ENCODE data around the gene MED8.
A peak's percentile ranks its signal among the peaks of the same experiment; 100 is the strongest.

MED8 gene, protein sequence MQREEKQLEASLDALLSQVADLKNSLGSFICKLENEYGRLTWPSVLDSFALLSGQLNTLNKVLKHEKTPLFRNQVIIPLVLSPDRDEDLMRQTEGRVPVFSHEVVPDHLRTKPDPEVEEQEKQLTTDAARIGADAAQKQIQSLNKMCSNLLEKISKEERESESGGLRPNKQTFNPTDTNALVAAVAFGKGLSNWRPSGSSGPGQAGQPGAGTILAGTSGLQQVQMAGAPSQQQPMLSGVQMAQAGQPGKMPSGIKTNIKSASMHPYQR

DNA sequence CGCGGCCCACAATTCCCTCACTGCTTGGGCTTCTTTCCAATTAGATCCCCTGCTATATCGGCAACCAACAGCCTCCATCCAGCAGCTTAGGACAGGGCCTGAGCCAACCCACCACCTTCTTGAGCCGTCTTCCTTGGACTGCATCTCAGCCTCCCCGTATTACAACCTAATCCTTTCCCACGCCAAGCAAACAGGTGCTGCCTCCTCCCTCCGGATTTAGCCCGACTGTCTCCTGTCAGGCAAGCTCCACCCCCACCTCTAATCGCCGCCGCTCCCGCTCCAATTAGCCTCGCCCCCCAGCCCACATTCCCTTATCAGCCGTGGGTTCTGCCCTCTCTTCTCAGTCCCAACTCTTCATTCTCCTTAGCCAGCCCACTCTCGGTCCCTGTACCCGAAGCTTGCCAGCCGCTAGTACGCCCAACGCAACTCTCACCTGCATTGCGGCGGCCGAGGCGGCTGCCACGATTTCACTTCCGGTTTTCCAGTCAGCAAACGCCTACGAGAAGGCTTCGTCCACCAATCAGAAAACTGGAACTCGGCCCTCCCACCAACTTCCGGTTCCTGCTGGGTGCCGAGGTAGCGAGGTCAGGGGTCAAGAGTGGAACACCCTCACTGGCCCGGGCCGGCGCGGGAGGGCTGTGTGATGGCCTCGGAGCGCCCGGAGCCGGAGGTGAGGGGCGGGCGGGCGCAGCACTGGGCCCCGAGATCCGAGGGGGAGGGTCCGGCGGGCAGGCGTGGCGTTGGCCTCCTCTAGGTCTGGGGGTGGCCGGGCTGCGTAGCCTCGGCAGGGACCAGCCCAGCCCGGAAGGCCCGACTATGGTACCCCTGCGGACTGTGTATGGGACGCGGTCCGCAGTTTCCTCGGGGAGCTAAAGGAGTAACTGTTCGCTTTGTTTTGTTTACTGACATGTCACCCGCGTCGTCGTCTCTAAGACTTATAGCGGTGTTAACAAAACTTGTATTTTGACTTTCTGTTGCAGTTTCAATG, at the start of gene MED8, which contains the start of gene SZT2:
MED8 (minus strand) TSS at position 475 of the 988 bp plus-strand sequence; CDS start at position 439, 36 bp downstream.
SZT2 (plus strand) TSS at position 574 of the 988 bp plus-strand sequence; CDS start at position 644, 70 bp downstream.
- Mint-ChIP-seq H3K4me3 (peak within 1 kb of the TSS; percentile 99), H3K9me3 (no peaks in the 10 kb centered on the region), H3K27me3 (no peaks in the 10 kb centered on the region), H3K36me3 (ENCODE audit: low read depth) (peaks cover 55% of the 10 kb centered on the region), H3K4me1 (ENCODE audit: low read depth) (peaks cover 47% of the 10 kb centered on the region), H3K27ac (peak within 1 kb of the TSS; percentile 98)
- peak; percentile 96 for DNase-seq

GRCh38 chr1:43438953-43439581, 49.5 kb upstream of the MED8 start:
- Mint-ChIP-seq H3K9me3 (no peaks in the 10 kb centered on the region), H3K27me3 (no peaks in the 10 kb centered on the region), H3K36me3 (ENCODE audit: low read depth) (peaks cover 96% of the 10 kb centered on the region), H3K4me1 (ENCODE audit: low read depth) (no peaks in the 10 kb centered on the region), H3K4me3 (no peak overlapping the region), H3K27ac (no peak overlapping the region)
- DNase-seq: peak; percentile 20

DNA sequence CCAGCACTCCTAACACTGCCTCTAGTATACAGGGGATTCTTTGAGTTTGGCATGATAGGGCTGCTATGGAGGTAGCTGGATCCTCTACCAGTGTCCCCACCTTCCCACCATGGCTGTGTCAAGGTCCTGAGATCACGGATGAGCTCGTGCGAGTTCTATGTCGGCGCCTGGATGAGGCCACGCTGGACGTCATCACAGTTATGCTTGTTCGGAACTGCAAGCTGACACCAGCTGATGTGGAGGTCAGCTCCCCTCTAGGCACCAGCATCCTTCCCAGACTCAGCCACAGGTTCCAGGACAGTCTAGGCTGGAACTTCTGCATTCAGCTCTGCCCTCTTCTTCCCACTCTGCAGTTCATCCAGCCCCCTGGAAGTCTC, 49.0 kb upstream of the MED8 start:
- no peak overlapping the region for H3K27ac Mint-ChIP-seq
- no peaks in the 10 kb centered on the region for H3K27me3 Mint-ChIP-seq
- DNase-seq: peak; percentile 14

GRCh38 chr1:43438006-43438405, 48.4 kb upstream of the MED8 start:
- Mint-ChIP-seq H3K9me3 (no peaks in the 10 kb centered on the region), H3K27me3 (no peaks in the 10 kb centered on the region), H3K4me3 (no peak overlapping the region), H3K4me1 (ENCODE audit: low read depth) (no peaks in the 10 kb centered on the region), H3K36me3 (ENCODE audit: low read depth) (peaks cover 96% of the 10 kb centered on the region), H3K27ac (no peak overlapping the region)
- DNase-seq: no peak

More for the DNA sequence above, 49.0 kb upstream of the MED8 start:
- Mint-ChIP-seq H3K36me3 (ENCODE audit: low read depth) (peaks cover 96% of the 10 kb centered on the region), H3K4me3 (no peak overlapping the region), H3K4me1 (ENCODE audit: low read depth) (no peaks in the 10 kb centered on the region), H3K9me3 (no peaks in the 10 kb centered on the region)

DNA sequence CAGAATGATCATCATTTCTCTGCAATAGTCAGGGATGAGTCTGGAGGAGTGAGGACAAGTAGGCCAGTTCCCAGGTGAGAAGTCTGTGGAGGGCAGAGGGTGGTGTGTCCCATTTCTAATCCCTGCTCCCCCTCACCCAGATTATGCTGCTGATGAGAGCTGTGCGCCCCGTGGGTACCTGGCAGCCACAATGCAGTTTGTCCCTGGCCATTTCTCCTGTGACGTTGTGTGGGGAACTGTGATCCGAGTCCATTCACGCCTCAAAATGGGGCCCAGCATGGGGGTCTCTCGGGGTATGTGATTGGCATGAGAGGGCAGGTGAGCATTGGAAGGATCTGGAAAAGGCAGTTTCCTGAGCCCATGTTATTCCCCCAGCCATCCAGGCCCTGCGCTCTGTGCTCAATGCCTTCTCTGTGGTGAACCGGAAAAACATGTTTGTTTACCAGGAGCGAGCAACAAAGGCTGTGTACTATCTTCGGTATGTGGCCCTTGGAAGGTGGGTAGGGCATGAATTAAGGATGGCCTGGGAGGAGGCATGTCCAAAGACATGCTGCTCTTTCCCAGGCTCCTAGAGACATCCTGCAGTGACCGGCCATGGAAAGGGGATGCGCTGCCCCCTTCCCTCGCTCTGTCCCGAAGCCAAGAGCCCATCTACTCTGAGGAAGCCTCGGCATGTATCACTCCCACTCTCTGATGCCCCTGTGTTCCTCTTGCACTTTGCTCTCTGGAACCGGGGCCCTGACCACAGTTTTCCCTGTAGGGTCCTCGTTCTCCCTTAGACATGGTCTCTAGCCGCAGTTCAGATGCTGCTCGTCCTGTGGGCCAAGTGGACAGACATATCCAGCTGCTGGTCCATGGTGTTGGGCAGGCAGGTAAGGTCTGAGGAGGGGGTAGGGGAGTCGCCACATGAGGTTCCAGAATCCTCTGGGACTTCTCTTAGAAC, 47.7 kb upstream of the MED8 start:
- H3K27me3 Mint-ChIP-seq: no peaks in the 10 kb centered on the region
- no peak overlapping the region for H3K4me3 Mint-ChIP-seq
- no peak for DNase-seq
- H3K36me3 Mint-ChIP-seq (ENCODE audit: low read depth): peaks cover 96% of the 10 kb centered on the region
- H3K9me3 Mint-ChIP-seq: no peaks in the 10 kb centered on the region
- no peaks in the 10 kb centered on the region for H3K4me1 Mint-ChIP-seq (ENCODE audit: low read depth)
- H3K27ac Mint-ChIP-seq: peak overlapping the region; percentile 22

GRCh38 chr1:43436371-43436770, 46.8 kb upstream of the MED8 start:
- no peak for DNase-seq
- Mint-ChIP-seq H3K9me3 (no peaks in the 10 kb centered on the region), H3K27me3 (no peaks in the 10 kb centered on the region), H3K27ac (no peak overlapping the region), H3K4me1 (ENCODE audit: low read depth) (no peaks in the 10 kb centered on the region), H3K36me3 (ENCODE audit: low read depth) (peaks cover 98% of the 10 kb centered on the region), H3K4me3 (no peak overlapping the region)

- no peaks in the 10 kb centered on the region for H3K9me3 Mint-ChIP-seq
- H3K4me1 Mint-ChIP-seq (ENCODE audit: low read depth): no peaks in the 10 kb centered on the region
- no peak overlapping the region for H3K4me3 Mint-ChIP-seq
- DNase-seq: no peak
- H3K36me3 Mint-ChIP-seq (ENCODE audit: low read depth): peaks cover 98% of the 10 kb centered on the region
- peak overlapping the region; percentile 53 for H3K27ac Mint-ChIP-seq
- H3K27me3 Mint-ChIP-seq: no peaks in the 10 kb centered on the region
These were observed 45.8 kb upstream of the MED8 start for GRCh38 chr1:43435146-43436145.

DNA sequence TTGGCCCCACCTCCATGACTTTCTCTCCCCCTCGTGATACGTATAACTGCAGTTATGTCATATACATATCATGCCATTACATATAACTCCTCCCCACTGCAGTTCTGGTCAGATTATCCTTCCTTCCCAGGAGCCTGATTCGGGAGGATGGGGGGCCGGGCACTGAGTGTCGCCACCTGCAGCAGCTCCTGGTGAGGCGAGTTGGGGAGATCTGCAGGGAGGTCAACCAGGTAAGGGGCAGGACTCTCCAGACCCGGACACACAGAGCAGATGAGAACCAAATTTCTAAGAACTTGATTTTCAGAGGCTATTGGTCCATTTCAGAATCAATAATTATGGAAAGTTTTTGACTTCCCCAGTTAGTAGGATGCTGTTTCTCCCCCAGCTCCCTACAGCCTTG, 44.7 kb upstream of the MED8 start:
- DNase-seq: no peak
- Mint-ChIP-seq H3K4me1 (ENCODE audit: low read depth) (no peaks in the 10 kb centered on the region), H3K27me3 (no peaks in the 10 kb centered on the region), H3K4me3 (no peak overlapping the region), H3K36me3 (ENCODE audit: low read depth) (peaks cover 98% of the 10 kb centered on the region), H3K27ac (no peak overlapping the region), H3K9me3 (no peaks in the 10 kb centered on the region)

- Mint-ChIP-seq H3K4me3 (no peak overlapping the region), H3K9me3 (no peaks in the 10 kb centered on the region), H3K27ac (no peak overlapping the region), H3K27me3 (no peaks in the 10 kb centered on the region), H3K36me3 (ENCODE audit: low read depth) (peaks cover 97% of the 10 kb centered on the region), H3K4me1 (ENCODE audit: low read depth) (no peaks in the 10 kb centered on the region)
- no peak for DNase-seq
These were observed 43.3 kb upstream of the MED8 start for GRCh38 chr1:43432907-43433306.

GRCh38 chr1:43432171-43432860, 42.7 kb upstream of the MED8 start:
- no peak overlapping the region for H3K4me3 Mint-ChIP-seq
- no peak overlapping the region for H3K27ac Mint-ChIP-seq
- no peak for DNase-seq
- no peaks in the 10 kb centered on the region for H3K27me3 Mint-ChIP-seq
- H3K4me1 Mint-ChIP-seq (ENCODE audit: low read depth): no peaks in the 10 kb centered on the region
- no peaks in the 10 kb centered on the region for H3K9me3 Mint-ChIP-seq
- H3K36me3 Mint-ChIP-seq (ENCODE audit: low read depth): peaks cover 97% of the 10 kb centered on the region

- H3K4me1 Mint-ChIP-seq (ENCODE audit: low read depth): no peaks in the 10 kb centered on the region
- no peak overlapping the region for H3K27ac Mint-ChIP-seq
- no peak for DNase-seq
- no peak overlapping the region for H3K4me3 Mint-ChIP-seq
- no peaks in the 10 kb centered on the region for H3K27me3 Mint-ChIP-seq
- no peaks in the 10 kb centered on the region for H3K9me3 Mint-ChIP-seq
- H3K36me3 Mint-ChIP-seq (ENCODE audit: low read depth): peaks cover 97% of the 10 kb centered on the region
These were observed 42.1 kb upstream of the MED8 start for GRCh38 chr1:43431676-43432075.

DNA sequence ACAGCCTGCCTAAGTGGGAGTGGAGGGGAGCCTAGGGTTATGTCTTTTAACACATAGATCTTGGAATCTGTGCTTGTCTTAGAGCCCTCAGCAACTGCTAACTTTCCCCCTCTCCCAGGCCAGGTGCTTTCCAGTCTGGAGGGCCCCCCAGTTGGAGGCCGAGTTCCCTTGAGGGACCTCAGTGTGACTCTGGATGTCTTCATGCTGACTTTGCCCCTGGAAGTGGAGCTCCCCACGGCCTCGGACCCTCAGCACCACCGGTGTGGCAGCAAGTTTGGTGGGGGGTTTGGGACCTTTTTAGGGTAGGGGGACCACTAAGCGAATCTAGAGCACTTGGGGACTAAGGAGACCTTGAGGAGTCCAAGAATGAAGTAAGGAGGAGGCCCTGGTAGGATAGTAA, 41.2 kb upstream of the MED8 start:
- Mint-ChIP-seq H3K27me3 (no peaks in the 10 kb centered on the region), H3K4me3 (no peak overlapping the region), H3K4me1 (ENCODE audit: low read depth) (no peaks in the 10 kb centered on the region), H3K36me3 (ENCODE audit: low read depth) (peaks cover 97% of the 10 kb centered on the region), H3K27ac (no peak overlapping the region), H3K9me3 (no peaks in the 10 kb centered on the region)
- DNase-seq: no peak
